Osteocyte (in vitro differentiated cells): ENCODE measurements around the gene SOX1. TPM values are rescaled to one million over a fixed set of nuclear protein-coding genes. Genes with fewer than 3 reads are reported as not detected.

Experiments
- DNase-seq: peaks from one replicate; pipeline ENCODE4 v3.0.0; 2021; ENCODE audit warnings: mixed read lengths; ENCODE audit not compliant: unreplicated experiment; ENCODE audit errors: extremely low spot score
- H3K27ac Mint-ChIP-seq: one replicate; pipeline ENCODE4 v1.8.0; 2021; ENCODE audit warnings: mild to moderate bottlenecking, mixed read lengths; ENCODE audit not compliant: unreplicated experiment
- H3K27me3 Mint-ChIP-seq: one replicate; pipeline ENCODE4 v1.8.0; 2021; ENCODE audit warnings: mixed read lengths; ENCODE audit not compliant: unreplicated experiment
- H3K36me3 Mint-ChIP-seq: one replicate; pipeline ENCODE4 v1.8.0; 2021; ENCODE audit warnings: mixed read lengths; ENCODE audit not compliant: unreplicated experiment
- H3K4me1 Mint-ChIP-seq: one replicate; pipeline ENCODE4 v1.8.0; 2021; ENCODE audit warnings: mixed read lengths; ENCODE audit not compliant: unreplicated experiment
- H3K4me3 Mint-ChIP-seq: one replicate; pipeline ENCODE4 v1.8.0; 2021; ENCODE audit warnings: mild to moderate bottlenecking, moderate library complexity, mixed read lengths; ENCODE audit not compliant: unreplicated experiment
- H3K9me3 Mint-ChIP-seq: one replicate; pipeline ENCODE4 v1.8.0; 2021; ENCODE audit warnings: mixed read lengths; ENCODE audit not compliant: unreplicated experiment
- total RNA-seq: library from RNA; stranded (reverse); gene quantifications from 2 replicates; pipeline ENCODE4 v1.2.1, GENCODE V29; 2021
- TF ChIP-seq, protein P1 (sequence below): fragments of 200-600 bp; sonication (generic); IDR thresholded peaks from 2 replicates; pipeline ENCODE4 v1.5.0; 2021; ENCODE audit warnings: antibody characterized with exemption, mild to moderate bottlenecking, moderate library complexity

SOX1 gene
- total RNA-seq, 1 donor from 2014 or later: not detected

DNA sequence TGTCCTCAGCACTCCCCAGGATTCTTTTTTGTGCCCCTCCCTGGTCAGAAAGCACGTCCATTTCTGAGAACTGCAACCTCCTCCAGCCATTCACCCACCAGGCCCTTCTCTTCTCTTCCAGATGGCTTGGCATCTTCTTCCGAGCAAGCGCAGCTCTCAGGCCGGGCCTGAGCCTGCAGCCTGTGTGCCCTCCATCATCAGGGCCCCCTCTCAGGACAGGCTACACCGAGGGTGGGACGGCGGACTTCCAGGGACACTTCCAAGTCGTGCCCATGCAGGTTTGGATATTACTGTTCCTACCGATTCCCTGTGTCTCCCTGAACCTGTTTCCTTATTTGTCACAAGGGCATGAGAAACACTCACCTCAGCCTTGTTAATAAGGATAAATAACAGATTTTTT is 28.4 kb downstream of the SOX1 start:
- TF ChIP-seq, protein P1, sequence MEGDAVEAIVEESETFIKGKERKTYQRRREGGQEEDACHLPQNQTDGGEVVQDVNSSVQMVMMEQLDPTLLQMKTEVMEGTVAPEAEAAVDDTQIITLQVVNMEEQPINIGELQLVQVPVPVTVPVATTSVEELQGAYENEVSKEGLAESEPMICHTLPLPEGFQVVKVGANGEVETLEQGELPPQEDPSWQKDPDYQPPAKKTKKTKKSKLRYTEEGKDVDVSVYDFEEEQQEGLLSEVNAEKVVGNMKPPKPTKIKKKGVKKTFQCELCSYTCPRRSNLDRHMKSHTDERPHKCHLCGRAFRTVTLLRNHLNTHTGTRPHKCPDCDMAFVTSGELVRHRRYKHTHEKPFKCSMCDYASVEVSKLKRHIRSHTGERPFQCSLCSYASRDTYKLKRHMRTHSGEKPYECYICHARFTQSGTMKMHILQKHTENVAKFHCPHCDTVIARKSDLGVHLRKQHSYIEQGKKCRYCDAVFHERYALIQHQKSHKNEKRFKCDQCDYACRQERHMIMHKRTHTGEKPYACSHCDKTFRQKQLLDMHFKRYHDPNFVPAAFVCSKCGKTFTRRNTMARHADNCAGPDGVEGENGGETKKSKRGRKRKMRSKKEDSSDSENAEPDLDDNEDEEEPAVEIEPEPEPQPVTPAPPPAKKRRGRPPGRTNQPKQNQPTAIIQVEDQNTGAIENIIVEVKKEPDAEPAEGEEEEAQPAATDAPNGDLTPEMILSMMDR: no peak
- no peaks in the 10 kb centered on the region for H3K4me1 Mint-ChIP-seq
- DNase-seq: peak; percentile 75
- no peaks in the 10 kb centered on the region for H3K36me3 Mint-ChIP-seq
- no peaks in the 10 kb centered on the region for H3K9me3 Mint-ChIP-seq
- no peak overlapping the region for H3K27ac Mint-ChIP-seq
- peaks cover 3% of the 10 kb centered on the region for H3K27me3 Mint-ChIP-seq
- no peak overlapping the region for H3K4me3 Mint-ChIP-seq

GRCh38 chr13:112096959-112097358 is 30.0 kb downstream of the SOX1 start:
- Mint-ChIP-seq H3K9me3 (no peaks in the 10 kb centered on the region), H3K4me1 (no peaks in the 10 kb centered on the region), H3K36me3 (no peaks in the 10 kb centered on the region), H3K27ac (no peak overlapping the region), H3K27me3 (peaks cover 9% of the 10 kb centered on the region), H3K4me3 (no peak overlapping the region)
- TF ChIP-seq, protein P1: no peak
- DNase-seq: peak; percentile 73

GRCh38 chr13:112097770-112098169 is 30.8 kb downstream of the SOX1 start:
- Mint-ChIP-seq H3K27me3 (peaks cover 14% of the 10 kb centered on the region), H3K27ac (no peak overlapping the region), H3K36me3 (no peaks in the 10 kb centered on the region), H3K9me3 (no peaks in the 10 kb centered on the region), H3K4me3 (no peak overlapping the region), H3K4me1 (no peaks in the 10 kb centered on the region)
- peak; percentile 54 for DNase-seq
- TF ChIP-seq, protein P1: no peak

DNA sequence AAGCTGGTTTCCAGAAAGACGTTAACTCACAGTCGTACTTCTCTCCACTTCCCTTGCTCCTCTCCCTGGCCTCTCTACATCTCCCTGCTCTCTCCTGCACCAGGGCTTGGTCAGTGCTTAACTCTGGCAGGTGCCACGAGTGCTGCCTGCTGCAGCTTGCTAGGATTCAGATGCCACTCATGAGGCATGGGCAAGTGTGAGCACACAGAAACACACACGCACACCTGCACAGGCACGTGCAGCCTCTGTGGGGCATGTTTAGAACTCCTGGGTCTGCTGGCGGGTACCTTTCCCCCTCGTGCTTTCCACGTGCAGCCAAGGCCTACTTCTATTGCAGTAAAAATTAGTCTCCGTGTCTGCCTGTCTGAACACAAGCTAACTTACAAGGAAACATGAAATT is 31.8 kb downstream of the SOX1 start:
- H3K4me1 Mint-ChIP-seq: no peaks in the 10 kb centered on the region
- no peaks in the 10 kb centered on the region for H3K36me3 Mint-ChIP-seq
- no peak overlapping the region for H3K4me3 Mint-ChIP-seq
- no peaks in the 10 kb centered on the region for H3K9me3 Mint-ChIP-seq
- TF ChIP-seq, protein P1: no peak
- no peak overlapping the region for H3K27ac Mint-ChIP-seq
- peaks cover 20% of the 10 kb centered on the region for H3K27me3 Mint-ChIP-seq
- DNase-seq: peak; percentile 53

- peaks cover 2% of the 10 kb centered on the region for H3K4me1 Mint-ChIP-seq
- no peaks in the 10 kb centered on the region for H3K9me3 Mint-ChIP-seq
- DNase-seq: peak; percentile 15
- TF ChIP-seq, protein P1: no peak
- no peak overlapping the region for H3K4me3 Mint-ChIP-seq
- H3K27me3 Mint-ChIP-seq: peaks cover 33% of the 10 kb centered on the region
- H3K36me3 Mint-ChIP-seq: no peaks in the 10 kb centered on the region
- no peak overlapping the region for H3K27ac Mint-ChIP-seq
Measured at GRCh38 chr13:112101360-112101930, 34.5 kb downstream of the SOX1 start.
